ENCODE data around the gene MRPS31. TPM values are rescaled to one million over a fixed set of nuclear protein-coding genes. Genes with fewer than 3 reads are reported as not detected.
A peak's percentile ranks its signal among the peaks of the same experiment; 100 is the strongest.

MRPS31 gene
- total and polyA plus RNA-seq, 2 donors (not counting 3 experiments of a cell fraction or from before 2014, with no cell fraction given) = 7.6 to 17.8 TPM

GRCh38 chr13:40790154-40790616 lies 19.2 kb upstream of the MRPS31 start:
- no TSS peak for BruUV-seq (replicated peaks)
- Histone ChIP-seq H2AFZ (ENCODE audit: low read depth, low read length) (peak overlapping the region; percentile 94), H3K79me2 (ENCODE audit: control insufficient read depth, insufficient read depth, low read length) (peaks cover 3% of the 10 kb centered on the region), H3K4me1 (ENCODE audit: control insufficient read depth, extremely low read depth, insufficient read depth, low read length) (peaks cover 11% of the 10 kb centered on the region), H3K36me3 (ENCODE audit: control insufficient read depth in 2 of 2, extremely low read depth in 1 of 2, insufficient read depth in 2 of 2, low read length in 2 of 2) (no peaks in the 10 kb centered on the region), H3K9me3 (replicated peaks; ENCODE audit: control insufficient read depth, insufficient read depth, low read length) (no peaks in the 10 kb centered on the region), H4K20me1 (replicated peaks; ENCODE audit: control insufficient read depth, extremely low read depth, insufficient read depth, low read length) (no peaks in the 10 kb centered on the region), H3K27me3 (ENCODE audit: control insufficient read depth in 2 of 2, insufficient read depth in 2 of 2, low read length in 2 of 2) (no peaks in the 10 kb centered on the region), H3K4me3 (replicated peaks in 1 of 3; ENCODE audit: insufficient read depth in 1 of 3, low read depth in 1 of 3, low read length in 3 of 3) (peak overlapping the region; percentile 57 to 66 (median 58)), H3K4me2 (ENCODE audit: insufficient read depth, low read length) (peak overlapping the region; percentile 50), H3K9ac (replicated peaks; ENCODE audit: extremely low read depth, insufficient read depth, low read length) (peak overlapping the region; percentile 82), H3K27ac (ENCODE audit: insufficient read depth, low read depth, low read length) (peak overlapping the region; percentile 37), H3K9me1 (replicated peaks; ENCODE audit: control insufficient read depth, extremely low read depth, insufficient read depth, low read length) (no peaks in the 10 kb centered on the region)
- ChIA-PET CTCF (interaction anchor here (1.2 to 2.8 kb wide), 7 partner anchors 8 to 1107 kb away, joined by 3 to 23 read pairs (median 4); no protein-coding TSS in a partner anchor), POLR2A (no interaction called here)
- dilution Hi-C loops (cut with MboI; ENCODE audit: extremely low pct_ligation_motif_present, low sequenced_read_pairs) (no loop called here), intact Hi-C loops (cut with micrococcal nuclease) (no loop called here)
- no peak for DNase-seq (ENCODE audit: low read depth, low spot score)
- FAIRE-seq = peak; percentile 54
- TF ChIP-seq POLR2A (IDR thresholded peaks at IDR 0.05; ENCODE audit: low read depth, low read length) (no peak), EZH2 (IDR thresholded peaks at IDR 0.05; ENCODE audit: borderline replicate concordance, low read depth, low read length, severe bottlenecking) (no peak), FOS (IDR thresholded peaks at IDR 0.05; ENCODE audit: borderline replicate concordance, insufficient read depth, low read length) (no peak), MAX (IDR thresholded peaks at IDR 0.05; ENCODE audit: insufficient read depth, insufficient read length) (no peak), JUN (IDR thresholded peaks at IDR 0.05; ENCODE audit: borderline replicate concordance, insufficient read depth, insufficient read length, low read depth) (no peak), GATA2 (IDR thresholded peaks at IDR 0.05; ENCODE audit: insufficient read depth, insufficient read length, low read depth, low read length) (no peak), MYC (IDR thresholded peaks at IDR 0.05; ENCODE audit: low read depth, low read length) (no peak), CTCF (IDR thresholded peaks at IDR 0.05; ENCODE audit: extremely low read depth in 1 of 2, insufficient read depth in 1 of 2, low read depth in 1 of 2, low read length in 2 of 2) (no peak), POLR2AphosphoS5 (IDR thresholded peaks at IDR 0.05; ENCODE audit: insufficient read depth, low read depth, low read length) (no peak)

Data from endothelial cell of umbilical vein (primary cell).